ENCODE data around the gene ALOX5AP.

ALOX5AP gene

DNA sequence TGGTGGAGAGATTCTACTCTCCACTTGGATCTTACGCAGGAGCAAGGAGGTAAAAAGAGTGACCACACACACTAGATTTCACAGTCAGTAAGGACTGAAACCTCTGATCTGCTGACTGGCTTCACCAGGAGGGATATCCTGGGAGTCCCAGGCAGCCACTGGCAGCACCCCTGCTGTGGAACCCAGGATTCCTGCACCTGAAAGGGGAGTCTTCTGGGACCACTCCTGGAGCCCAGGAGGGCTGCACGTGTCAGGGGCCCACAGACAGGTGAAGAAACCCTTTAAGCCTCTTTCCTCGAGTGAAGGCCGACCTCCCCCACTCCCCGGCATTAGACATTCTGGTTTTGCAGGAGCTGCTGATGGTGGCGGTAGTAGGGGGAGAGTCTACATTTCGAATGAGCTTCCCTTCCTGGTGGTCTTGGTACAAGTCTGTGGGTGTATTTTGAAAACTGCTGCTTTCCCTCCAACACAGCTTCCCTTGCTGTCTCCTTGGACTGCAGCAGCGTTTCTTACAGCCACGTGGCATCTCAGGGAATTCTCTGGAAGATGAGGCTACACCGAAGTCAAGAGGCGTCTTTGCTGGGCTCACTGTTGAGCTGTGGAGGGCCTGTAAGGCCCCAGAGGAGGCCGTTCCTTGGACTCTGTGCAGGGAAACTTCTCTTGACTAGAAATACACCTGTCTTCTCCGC lies 62.6 kb downstream of the ALOX5AP start:
- DNase-seq (ENCODE audit: low read depth), result no peak

DNA sequence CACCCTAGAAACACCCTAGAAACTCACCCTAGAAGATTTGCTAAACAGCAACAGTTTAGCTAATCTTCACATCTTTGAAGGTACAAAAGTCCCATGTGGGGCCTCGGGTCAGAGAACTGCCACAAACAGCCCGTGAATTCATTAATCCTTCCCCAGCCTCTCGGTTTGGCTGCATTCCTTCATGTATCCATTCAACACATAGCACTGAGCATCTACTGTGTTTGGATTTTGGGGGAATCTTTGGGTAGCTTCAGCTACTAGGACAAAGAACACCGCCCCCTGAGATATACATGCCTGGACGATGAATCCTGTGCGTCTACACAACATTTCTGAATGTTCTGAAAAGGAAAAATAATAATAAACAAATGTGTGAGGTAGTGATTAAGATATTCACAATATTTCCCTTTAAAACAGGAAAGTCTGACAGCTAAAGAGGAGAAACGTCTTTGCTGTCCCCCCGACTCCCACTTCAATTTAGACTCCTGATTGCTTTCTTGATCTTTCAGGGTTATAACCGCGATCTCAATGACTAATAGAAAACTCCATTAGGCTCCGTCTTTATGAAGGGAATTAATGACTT lies 63.5 kb downstream of the ALOX5AP start:
- DNase-seq (ENCODE audit: low read depth), result no peak

DNA sequence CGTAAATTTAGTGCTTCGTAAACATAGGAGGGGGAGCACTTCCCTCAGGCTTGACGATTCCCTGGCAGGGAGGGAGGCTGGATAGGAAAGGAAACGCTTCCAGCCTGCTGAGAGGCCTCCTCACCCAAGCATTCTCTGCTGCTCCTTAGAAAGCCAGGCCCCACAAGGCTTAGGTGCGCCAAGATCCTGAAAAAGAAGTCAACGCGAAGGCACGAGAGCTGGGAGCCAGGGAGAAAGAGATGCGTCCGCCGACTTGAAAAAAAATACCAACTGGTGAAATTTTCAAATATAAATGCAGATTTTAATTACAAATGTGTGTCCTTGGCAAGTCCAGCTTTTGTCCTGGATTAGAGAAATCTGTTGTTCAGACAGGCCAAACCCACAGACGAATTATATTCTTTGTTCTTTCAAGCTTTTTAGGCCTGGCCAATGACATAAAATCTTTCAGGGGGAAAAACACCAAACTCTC lies 64.0 kb downstream of the ALOX5AP start:
- DNase-seq (ENCODE audit: low read depth), result no peak

DNA sequence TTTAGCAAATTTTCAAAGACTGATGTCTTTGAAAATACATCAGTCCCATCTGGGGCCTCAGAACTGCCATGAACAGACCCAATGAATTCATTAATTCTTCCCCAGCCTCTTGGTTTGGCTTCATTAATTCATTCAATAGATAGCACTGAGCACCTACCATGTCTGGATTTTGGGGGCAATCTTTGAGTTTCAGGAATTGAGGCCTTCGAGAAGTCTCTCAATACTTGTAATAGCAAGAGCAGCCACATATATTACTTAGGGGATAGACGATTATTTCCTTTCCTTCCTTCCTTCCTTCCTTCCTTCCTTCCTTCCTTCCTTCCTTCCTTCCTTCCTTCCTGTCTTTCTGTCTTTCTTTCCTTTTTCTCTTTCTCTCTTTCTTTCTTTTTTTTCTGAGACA lies 64.8 kb downstream of the ALOX5AP start:
- DNase-seq (ENCODE audit: low read depth), result no peak

DNA sequence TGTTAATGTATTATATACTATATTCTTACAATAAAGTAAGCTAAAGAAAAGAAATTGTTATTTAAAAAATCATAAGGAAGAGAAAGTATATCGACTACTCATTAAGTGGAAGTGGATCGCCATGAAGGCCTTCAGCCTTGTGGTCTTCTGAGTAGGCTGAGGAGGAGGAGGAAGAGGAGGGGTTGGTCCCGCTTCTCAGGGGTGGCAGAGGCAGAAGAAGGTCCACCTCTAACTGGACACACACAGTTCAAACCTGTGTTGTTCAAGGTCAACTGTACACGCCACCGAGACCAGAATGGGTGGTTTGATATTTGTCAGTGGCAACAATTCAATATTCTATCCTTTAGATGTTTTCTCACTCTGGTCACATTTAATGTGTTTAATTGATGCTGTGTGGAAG lies 67.2 kb downstream of the ALOX5AP start:
- DNase-seq (ENCODE audit: low read depth), result no peak

DNA sequence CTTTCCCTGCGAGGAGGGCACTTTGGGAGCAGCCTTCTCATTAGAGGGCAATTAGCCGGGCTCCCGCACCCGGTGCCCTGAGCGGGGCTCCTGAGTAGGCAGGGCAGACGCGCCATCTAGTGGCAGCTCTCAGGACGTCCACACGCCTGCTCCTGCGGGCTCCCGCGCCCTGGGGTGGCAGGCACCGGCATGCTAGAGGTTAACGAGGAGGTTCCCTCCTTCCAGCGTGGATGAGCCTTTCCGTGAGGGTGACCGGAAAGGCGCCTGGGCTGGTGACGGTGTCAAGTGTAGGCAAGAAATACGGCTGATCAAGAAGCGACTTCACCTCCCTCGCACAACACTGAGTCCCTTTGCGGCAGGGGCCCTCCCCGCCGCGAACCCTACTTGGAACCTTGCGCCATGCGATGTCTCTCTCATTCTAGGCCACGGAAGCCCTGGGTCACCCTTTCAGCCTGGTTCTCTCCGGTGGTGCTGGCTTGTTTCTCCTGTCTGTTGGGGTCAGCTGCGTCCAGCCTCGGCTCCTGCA lies 67.7 kb downstream of the ALOX5AP start:
- peak; percentile 76 for DNase-seq (ENCODE audit: low read depth)

DNA sequence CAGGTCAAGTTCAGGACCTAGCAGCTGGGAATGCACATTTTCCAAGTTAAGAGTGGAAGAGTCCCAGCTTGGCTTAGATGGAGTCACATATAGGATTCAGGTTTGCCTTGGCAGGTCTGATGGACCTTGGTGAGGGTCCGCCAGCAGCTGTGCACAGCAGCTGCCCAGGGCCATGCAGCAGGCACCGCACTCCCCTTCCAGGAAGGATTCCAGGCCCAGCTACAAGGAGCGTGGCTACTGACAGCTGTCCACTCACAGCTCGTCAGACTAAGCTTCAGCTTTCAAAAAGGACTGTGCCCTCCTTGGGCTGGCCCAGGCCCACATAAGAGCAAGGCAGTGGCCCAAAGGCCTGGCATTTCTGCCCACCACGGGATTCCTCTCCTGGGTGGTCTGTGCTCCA lies 68.4 kb downstream of the ALOX5AP start:
- DNase-seq (ENCODE audit: low read depth), result no peak

DNA sequence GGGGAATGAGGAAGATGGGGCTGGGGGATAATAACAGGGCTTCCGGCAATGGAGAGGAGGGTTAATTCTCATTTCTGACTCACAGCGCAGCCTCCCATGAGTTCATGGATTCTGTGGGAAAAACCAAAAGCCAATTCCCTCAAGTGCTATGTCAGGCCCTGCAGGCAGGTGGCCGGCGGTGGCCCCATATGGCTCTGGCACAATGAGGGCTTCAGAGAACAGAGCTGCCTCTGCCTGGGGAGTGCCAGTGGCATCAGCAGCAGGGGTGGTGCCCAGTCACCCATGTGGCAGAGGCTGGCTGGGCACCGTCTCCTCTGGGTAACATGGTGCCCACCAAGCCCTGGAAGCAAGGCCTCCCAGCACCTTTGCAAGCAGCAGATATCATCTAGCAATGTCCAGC lies 69.1 kb downstream of the ALOX5AP start:
- no peak for DNase-seq (ENCODE audit: low read depth)

DNA sequence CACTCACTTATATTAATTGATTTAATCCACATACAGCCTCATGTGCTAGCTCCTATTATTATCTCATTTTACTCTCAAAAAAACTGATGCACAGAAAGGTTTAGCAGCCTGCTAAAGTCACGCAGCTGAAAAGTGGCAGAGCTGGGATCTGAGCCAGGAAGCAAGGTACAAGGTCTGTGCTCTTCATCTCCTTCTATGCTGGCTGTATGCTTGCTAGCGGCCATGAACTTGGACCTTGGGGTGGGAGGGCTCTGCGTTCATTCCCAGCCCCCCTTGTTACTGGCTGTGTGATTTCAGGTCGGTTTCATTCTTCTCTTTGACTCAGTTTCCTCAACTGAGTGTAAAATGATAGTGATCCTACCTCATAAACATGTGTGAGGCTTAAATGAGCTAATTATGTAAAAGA lies 69.8 kb downstream of the ALOX5AP start:
- no peak for DNase-seq (ENCODE audit: low read depth)

DNA sequence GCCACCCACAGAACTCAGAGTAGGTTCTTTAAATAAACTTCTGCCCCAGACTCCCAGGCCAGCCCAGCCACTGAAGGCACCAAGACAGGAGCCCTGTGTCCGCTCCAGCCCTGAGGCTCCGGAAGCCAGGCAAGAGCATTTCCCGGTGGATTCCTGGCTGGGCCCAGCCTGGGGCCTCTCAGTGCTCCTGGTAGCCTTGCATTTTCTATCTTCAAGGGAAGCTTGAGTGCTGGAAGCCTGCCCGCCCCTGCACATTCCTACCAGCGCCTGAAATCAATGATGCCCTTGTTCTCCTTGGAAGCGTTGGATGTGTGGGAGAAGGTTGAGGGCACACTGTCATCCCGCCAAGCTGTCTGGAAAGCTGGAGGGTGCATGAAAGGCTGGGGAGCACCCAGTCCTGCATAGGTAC lies 70.3 kb downstream of the ALOX5AP start:
- no peak for DNase-seq (ENCODE audit: low read depth)

DNA sequence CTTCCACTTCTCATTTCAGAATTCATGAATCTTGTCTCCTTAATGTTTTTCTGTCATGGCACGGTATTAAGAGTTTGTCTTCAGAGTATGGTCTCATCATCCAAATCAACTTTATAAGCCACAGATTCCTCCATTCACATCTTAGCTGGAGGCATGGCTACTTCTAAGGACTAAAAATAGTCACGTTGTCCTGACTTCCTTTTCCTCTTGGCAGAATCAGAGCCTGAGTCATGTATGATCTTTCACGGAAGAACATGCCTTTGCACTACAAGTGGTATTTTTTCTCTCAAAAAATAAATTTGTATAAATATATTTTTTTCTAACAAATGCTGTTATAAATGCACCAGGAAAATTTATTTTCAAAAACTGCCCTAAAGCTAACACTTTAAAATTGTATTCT lies 71.4 kb downstream of the ALOX5AP start:
- DNase-seq (ENCODE audit: low read depth), result no peak

DNA sequence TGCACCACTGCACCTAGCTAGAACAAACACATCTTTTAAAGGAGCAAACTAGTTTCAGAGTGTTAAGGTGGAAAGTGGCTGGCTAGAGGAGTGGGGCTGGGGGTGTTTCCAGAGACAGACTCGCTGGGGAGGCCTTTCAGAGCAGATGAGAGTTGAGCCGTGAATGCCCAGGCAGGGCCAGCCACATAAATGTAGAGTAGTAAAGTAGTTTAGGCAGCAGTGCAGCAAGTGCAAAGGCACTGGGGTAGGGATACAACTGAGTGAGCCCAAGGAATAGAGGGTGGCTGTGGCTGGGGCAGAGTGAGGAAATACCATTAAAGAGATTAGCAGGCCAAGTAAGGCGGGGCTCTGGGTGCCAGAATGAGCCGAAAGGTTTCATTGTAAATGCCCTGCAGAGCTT lies 72.0 kb downstream of the ALOX5AP start:
- DNase-seq (ENCODE audit: low read depth), result no peak

DNA sequence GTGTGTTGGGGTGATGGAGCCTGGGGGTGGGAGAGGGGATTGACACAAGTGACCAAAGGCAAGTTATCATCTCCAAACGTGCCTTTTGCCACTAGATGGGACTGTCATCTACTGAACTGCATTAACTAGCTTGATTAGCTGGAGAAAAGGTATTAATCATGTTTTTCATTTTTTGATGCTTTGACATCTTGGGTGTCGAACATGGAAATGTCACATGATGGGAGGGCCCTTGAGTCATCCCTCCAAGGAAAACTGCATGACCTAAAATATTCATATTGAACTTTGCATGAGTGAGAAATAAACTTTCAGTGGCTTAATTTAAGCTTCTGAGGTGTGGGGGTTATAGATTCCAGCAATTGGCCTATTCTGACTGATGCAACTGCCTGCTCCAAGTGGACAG lies 73.3 kb downstream of the ALOX5AP start:
- no peak for DNase-seq (ENCODE audit: low read depth)

DNA sequence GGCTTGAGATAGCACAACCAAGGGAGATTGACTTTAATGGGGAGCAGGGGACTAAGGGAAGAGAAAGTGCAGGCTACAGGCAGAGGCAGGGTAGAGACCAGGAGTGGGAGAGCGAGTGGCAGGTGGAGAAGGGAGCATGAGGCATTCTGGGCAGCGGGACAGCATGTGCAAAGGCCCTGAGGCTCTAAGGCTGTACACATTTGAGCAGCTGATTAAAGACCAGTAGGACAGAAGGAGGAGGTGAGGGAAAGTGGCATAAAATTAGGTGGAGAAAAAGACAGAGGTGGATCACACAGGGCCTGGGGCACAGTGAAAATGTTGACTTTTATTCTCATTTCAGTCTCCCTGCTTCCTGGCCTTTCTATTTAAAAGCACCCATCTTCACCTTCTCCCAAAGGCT lies 74.4 kb downstream of the ALOX5AP start:
- DNase-seq (ENCODE audit: low read depth), result no peak

DNA sequence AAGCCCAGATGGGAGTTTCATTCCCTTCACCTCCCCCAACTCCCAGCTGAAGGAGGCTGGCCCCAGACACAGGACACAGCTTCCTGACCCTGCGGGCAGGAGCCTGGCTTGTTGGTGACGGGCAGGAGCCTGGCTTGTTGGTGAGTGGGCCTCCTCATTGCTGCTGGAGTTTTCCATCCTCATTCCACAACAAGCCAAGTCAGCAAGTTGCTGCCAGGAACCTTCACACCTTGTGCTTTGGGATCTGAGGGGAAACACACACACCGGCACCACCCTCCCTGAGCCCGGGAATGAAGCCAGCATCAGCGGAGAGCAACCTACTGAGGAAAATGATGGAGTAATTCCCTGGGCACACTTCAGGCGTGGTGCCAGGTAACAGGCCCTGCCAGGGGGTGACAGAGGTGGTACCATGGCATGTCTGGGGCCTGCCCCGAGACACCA lies 74.9 kb downstream of the ALOX5AP start:
- no peak for DNase-seq (ENCODE audit: low read depth)

DNA sequence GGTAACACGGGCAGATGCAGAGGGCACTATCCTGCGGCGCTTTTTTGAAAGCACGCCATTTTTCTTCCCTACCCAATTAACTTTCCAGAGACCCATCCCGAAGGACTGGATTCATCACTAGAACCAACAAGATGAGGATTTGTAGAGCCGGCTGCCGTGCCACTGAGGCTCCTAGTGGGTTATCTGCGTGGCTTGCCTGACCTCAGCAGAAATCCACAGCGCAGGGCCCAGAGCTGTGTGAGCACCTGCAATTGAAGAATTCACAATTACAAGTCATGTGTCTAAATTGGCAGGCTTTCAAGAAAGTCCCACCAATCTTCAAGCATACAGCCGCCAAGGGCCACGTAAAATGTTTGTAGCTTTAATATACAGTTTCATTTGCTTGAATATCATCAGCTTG lies 75.5 kb downstream of the ALOX5AP start:
- DNase-seq (ENCODE audit: low read depth), result no peak

Data from activated T-cell treated with anti-CD3 and anti-CD28 coated beads for 1 hour (primary cell).